HG03066 (cell line): ENCODE measurements around the gene LRRC75B.

Experiments
- ATAC-seq: cut with Tn5 transposase; IDR thresholded peaks from one replicate; pipeline ENCODE4 v1.9.1; 2021; ENCODE audit warnings: low read depth; ENCODE audit not compliant: unreplicated experiment

LRRC75B gene

GRCh38 chr22:24587948-24588347, 4.9 kb downstream of the LRRC75B start:
- no peak for ATAC-seq

DNA sequence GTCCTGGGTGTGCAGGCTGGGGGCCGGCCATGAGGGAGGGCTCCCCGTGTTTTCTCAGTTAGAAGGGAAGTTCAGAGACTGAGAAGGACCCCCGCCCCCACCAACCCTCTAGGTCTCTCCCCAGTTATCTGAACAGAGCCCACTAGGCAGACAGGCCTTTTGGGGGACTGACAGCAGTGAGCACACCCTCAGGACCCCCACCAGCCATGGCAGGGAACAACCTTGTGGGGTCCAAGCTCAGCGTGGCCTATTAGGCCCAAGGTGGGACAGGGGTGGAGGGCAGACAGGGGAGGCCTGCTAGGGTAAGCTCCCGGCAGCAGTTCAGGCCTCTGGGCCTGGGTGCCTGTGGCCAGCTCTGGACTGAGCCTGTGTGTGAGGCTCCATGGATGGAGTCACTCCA, 5.6 kb downstream of the LRRC75B start:
- no peak for ATAC-seq

- no peak for ATAC-seq
These were observed 6.8 kb downstream of the LRRC75B start for GRCh38 chr22:24585927-24586546.

- ATAC-seq, result no peak
These were observed 7.4 kb downstream of the LRRC75B start for GRCh38 chr22:24585461-24585860.

DNA sequence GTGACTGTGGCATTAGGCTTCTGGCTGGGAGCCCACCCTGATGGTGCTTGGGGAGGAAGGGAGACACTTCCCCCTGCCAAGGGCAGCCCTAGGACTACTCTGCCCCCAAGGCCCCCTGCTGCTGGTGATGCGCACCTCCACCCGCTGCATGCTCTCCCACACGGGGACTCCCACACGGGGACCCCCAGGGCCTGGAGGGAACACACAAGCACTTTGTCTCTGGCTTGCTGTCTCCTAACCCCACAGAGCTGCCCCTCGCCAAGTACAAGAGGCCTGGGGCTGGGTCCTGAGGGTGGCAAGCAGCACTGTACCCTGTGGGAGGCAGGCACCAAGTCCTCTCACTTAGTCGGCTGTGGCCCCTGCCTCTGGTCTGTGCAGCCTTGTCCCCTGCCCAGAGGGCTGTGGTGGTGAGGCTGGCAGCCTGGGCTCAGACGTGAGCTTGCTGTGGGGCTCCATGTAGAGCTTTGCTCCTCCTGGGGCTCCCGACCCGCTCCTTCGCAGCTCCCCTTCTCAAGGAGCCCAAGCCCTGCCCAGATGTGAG, 7.9 kb downstream of the LRRC75B start:
- ATAC-seq, result no peak

- ATAC-seq, result no peak
These were observed 8.6 kb downstream of the LRRC75B start for GRCh38 chr22:24584166-24584790.

DNA sequence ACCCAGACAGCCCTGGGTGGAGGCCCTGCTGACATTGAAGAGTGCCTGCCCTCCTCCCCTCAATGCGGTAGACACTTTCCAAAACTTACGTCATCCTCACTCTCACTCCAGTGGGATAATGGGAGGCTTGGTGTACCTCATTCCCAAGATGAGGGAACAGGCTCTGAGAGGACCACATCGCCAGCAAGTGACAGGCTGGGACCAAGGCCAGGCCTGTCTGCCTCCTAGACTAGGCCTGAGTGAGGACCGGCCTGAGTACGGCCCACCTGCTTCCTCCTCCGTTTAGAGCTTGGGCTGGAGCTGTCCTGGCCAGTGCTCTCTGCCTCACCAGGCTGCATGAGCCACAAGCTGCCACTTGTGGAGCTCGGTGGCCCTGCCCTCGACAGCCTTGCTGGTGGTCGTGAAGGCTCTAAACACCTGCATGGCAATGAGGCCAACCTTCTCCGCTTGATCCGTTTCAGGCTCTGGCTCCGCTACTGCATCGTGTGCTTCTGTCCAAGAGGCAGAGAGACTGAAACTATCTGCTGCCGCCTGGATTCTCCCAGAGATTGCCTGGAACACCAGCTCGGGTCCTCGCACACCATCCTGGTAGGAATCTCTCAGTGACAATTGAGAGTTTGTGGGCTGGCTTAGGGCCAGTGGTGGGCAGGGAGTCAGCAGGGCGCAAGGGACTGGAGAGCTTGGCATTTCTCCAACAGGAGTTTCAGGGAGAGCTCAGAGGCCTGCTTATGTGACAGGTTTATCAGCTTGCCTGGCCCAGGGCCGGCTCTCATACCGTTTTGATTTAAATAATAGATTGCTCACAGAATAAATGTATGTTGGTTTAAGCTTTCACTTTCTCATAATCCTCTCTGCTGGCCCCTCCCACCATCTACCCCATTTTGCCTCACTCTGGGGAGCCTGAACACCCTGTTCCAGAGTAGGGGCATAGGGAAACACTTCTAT, 9.4 kb downstream of the LRRC75B start:
- no peak for ATAC-seq

- ATAC-seq, result no peak
These were observed 10.6 kb downstream of the LRRC75B start for GRCh38 chr22:24582056-24582814.

GRCh38 chr22:24580276-24580675, 12.6 kb downstream of the LRRC75B start:
- no peak for ATAC-seq

DNA sequence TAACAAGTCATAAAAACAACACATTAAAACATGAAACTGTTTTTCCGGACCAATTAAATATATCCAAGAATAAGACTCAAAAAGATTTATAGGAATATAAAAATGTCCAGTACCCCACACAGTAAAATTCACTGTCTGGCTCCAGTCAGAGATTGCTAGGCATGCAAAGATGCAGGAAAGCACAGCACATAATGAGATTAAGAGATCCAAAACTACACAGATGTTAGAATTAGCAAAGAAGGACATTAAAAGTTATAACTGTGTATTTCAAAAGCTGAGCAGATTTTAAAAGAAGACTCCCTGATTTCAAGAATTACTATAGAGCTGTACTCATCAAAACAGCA, 13.6 kb downstream of the LRRC75B start:
- no peak for ATAC-seq

DNA sequence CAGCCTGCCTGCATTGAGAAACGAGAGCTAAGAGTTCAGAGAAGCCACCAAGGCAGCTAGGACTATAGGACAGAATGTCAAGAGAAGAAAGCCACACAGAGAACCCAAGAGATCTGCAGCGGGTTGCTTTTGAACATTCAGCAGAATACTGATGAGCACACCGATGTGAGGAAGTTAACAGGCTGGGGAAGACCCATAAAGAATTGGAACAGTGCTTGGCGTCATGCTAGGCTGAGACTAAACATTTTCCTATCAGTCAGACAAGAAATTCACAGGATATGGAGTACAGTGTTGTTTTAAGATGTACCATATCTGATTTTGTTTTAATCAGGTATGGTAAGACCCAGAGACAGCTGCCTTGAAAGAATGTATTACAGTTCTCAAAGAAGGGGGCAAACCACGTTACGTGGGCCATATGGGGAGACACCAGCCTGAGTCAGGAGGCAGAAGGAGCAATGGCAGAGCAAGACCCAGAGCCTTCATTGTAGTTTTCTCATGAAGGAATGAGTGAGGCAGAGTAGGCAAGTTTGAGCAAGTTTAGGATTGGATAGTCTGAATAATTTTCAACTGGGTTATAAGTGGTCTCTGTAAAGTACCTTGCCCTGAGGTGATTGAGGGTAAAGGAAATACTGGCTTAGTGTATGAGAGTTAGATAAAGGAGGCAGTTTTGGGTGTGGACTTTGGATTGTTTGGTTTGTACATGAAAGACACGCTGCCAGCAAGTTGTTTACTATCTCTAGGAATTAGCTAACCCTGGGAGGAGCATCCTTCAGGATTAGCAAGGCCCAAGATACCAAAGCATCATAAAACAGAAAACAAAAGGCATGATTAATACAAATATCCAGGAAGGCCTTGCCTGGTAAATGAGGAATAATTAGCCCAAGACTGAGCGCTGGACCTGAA, 14.3 kb downstream of the LRRC75B start:
- no peak for ATAC-seq

DNA sequence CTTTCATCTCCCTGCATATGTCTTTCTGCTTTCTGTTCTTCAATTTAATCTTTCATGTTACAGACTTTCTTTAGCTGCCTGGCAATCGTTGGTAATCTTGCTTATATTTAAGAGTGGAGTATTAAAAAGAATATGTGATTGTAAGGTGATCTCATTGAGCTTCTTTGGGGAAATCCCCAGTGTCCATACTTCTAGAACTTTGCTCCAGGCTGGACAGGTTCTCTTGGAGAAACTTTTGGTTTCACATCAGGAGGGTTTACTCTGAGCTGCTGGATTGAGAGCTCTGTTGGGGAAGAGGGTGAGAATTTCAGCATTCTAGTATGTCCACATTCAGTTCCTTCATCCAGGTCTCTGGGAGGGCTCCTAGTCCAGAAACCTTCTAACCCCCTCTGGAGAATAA, 16.1 kb downstream of the LRRC75B start:
- no peak for ATAC-seq

GRCh38 chr22:24571266-24571665, 21.6 kb downstream of the LRRC75B start:
- ATAC-seq, result no peak

GRCh38 chr22:24567668-24568067, 25.2 kb downstream of the LRRC75B start:
- ATAC-seq, result no peak

DNA sequence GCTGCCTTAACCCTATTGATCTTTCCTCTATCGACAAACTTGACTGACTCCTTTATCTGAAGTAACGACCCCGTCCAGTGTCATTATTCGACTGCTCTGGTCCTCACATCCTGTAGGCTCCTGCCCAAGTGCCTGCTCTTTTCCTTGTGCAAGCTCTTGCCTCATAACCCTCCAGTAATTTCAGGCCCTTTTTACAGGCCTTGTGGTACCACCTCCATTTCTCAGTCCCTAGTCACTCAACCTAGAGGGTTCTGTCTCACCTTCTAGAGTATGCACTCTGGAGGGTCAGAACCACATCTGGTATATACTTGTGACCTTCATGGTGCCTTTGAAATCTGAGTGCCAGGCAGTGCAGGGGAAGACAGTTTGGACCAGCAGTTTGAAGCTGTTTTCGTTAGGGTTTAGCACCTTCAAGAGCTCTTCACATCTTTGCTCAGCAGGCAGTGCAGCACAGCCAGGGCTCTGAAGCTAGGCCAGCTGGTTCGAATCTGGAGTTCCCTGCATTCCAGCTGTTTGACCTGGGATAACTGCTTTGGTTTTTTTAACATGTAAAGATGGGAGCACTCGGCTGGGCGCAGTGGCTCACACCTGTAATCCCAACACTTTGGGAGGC, 25.9 kb downstream of the LRRC75B start:
- ATAC-seq, result no peak

GRCh38 chr22:24565077-24565476, 27.8 kb downstream of the LRRC75B start:
- no peak for ATAC-seq

DNA sequence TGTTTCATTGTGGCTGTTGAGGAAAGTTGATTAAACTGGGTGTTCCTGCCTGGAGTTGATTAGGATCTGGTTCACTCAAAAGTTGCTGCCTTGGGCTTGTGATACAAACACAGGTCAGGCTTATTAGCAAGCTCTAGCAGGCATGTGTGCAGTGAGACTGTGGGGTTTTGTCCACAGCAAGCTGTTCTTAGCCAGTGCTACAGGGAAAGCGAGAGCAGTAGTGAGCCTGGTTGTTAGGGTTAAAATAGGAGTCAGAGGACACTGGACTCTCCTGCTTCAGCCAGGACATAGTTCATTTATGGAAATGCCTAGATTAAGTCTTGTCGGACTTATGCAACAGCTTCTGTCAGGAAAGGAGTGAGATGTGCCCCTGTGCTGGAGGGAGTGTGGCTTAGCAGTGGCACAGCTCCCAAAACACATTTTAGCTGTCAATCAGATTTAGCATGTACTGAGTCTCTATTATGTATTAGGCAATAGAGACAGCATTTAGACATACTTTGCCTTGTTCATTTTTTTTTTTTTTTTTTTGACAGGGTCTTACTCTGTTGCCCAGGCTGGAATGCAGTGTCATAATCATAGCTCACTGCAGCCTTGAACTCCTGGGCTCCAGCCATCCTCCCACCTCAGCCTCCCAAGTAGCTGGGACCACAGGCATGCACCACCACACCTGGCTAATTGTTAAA, 28.4 kb downstream of the LRRC75B start:
- ATAC-seq, result no peak

DNA sequence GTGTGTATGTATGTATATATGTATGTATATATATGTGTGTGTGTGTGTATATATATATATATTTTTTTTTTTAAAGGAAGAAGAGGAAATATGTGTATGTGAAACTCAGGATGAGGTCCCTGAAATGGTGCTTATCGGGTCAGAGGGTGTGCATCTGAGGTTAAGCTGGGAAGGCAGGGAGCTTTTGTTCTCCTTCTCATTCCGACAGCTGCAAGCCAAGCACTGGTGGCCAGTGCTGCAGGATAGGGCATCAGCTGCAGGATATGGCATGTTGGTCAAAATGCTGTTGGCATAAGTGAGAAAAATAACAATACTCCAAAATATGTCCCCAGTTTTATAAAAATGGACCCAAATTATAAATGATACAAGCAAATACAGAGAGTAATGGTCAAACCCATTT, 29.6 kb downstream of the LRRC75B start:
- no peak for ATAC-seq

DNA sequence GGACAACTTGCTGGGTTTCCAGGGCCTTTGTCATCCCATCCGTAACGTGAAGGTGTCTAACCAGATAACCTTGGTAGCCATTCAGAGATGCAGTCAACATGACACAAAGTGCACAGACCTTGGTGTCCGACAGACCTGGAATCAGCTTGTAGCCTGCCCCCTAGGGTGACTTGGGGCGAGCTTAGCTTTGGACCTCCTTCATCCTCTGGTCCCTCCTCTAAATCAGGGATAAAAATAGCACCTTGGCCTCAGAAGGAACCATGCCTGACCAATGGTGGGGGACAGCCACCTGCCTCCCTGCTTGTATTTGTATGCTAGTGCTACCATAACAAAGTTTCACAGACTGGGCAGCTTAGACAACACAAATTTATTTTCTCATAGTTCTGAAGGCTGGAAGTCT, 33.4 kb downstream of the LRRC75B start:
- no peak for ATAC-seq
